ENCODE data around the gene STKLD1.

DNA sequence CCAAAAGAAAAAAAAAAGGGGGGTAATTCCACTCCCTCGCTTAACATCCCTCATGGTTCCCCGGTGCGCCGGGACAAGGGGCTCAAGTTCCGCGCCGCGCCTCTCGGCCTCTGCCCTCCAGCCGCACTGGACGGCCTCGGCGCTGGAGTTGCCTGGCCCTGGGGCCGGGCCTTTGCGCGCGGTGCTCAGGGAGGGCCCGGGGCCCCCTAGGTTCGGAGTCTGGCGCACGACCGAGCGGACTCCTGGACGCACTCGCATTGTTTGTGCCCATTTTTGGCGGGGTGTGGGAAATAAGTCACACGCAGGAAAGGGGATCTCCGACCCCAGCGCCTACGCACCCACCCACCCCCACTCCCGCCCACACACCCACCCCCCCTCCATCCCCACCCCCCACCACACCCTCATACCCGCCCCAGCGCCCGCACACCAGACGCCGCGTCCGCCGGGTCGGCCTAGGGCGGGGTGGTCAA lies 28.6 kb upstream of the STKLD1 start:
- TF ChIP-seq YY1 (tag by site-specific recombination; IDR thresholded peaks at IDR 0.05) (no peak), HOXD13 (CRISPR knock-in tag; IDR thresholded peaks at IDR 0.05; ENCODE audit: borderline replicate concordance) (no peak), ZNF138 (tag by site-specific recombination; IDR thresholded peaks at IDR 0.05; ENCODE audit: borderline replicate concordance) (no peak), ZNF394 (tag by site-specific recombination; IDR thresholded peaks at IDR 0.05; ENCODE audit: borderline replicate concordance) (no peak), ZNF121 (tag by site-specific recombination; IDR thresholded peaks at IDR 0.05) (no peak), ZBTB8A (tag by site-specific recombination; IDR thresholded peaks at IDR 0.05) (no peak), ZNF274 (IDR thresholded peaks at IDR 0.05; ENCODE audit: low read length) (no peak), ZNF274 (tag by site-specific recombination; IDR thresholded peaks at IDR 0.05; ENCODE audit: borderline replicate concordance) (no peak)
- TF ChIP-seq, protein P1, sequence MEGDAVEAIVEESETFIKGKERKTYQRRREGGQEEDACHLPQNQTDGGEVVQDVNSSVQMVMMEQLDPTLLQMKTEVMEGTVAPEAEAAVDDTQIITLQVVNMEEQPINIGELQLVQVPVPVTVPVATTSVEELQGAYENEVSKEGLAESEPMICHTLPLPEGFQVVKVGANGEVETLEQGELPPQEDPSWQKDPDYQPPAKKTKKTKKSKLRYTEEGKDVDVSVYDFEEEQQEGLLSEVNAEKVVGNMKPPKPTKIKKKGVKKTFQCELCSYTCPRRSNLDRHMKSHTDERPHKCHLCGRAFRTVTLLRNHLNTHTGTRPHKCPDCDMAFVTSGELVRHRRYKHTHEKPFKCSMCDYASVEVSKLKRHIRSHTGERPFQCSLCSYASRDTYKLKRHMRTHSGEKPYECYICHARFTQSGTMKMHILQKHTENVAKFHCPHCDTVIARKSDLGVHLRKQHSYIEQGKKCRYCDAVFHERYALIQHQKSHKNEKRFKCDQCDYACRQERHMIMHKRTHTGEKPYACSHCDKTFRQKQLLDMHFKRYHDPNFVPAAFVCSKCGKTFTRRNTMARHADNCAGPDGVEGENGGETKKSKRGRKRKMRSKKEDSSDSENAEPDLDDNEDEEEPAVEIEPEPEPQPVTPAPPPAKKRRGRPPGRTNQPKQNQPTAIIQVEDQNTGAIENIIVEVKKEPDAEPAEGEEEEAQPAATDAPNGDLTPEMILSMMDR (tag by site-specific recombination; IDR thresholded peaks at IDR 0.05) = no peak
- TF ChIP-seq, protein P2, sequence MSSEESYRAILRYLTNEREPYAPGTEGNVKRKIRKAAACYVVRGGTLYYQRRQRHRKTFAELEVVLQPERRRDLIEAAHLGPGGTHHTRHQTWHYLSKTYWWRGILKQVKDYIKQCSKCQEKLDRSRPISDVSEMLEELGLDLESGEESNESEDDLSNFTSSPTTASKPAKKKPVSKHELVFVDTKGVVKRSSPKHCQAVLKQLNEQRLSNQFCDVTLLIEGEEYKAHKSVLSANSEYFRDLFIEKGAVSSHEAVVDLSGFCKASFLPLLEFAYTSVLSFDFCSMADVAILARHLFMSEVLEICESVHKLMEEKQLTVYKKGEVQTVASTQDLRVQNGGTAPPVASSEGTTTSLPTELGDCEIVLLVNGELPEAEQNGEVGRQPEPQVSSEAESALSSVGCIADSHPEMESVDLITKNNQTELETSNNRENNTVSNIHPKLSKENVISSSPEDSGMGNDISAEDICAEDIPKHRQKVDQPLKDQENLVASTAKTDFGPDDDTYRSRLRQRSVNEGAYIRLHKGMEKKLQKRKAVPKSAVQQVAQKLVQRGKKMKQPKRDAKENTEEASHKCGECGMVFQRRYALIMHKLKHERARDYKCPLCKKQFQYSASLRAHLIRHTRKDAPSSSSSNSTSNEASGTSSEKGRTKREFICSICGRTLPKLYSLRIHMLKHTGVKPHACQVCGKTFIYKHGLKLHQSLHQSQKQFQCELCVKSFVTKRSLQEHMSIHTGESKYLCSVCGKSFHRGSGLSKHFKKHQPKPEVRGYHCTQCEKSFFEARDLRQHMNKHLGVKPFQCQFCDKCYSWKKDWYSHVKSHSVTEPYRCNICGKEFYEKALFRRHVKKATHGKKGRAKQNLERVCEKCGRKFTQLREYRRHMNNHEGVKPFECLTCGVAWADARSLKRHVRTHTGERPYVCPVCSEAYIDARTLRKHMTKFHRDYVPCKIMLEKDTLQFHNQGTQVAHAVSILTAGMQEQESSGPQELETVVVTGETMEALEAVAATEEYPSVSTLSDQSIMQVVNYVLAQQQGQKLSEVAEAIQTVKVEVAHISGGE (tag by site-specific recombination; conservative IDR thresholded peaks at IDR 0.05; ENCODE audit: low read depth) = no peak
- TF ChIP-seq, protein P3, sequence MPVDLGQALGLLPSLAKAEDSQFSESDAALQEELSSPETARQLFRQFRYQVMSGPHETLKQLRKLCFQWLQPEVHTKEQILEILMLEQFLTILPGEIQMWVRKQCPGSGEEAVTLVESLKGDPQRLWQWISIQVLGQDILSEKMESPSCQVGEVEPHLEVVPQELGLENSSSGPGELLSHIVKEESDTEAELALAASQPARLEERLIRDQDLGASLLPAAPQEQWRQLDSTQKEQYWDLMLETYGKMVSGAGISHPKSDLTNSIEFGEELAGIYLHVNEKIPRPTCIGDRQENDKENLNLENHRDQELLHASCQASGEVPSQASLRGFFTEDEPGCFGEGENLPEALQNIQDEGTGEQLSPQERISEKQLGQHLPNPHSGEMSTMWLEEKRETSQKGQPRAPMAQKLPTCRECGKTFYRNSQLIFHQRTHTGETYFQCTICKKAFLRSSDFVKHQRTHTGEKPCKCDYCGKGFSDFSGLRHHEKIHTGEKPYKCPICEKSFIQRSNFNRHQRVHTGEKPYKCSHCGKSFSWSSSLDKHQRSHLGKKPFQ (tag by site-specific recombination; IDR thresholded peaks at IDR 0.05) = no peak
- TF ChIP-seq, protein P4, sequence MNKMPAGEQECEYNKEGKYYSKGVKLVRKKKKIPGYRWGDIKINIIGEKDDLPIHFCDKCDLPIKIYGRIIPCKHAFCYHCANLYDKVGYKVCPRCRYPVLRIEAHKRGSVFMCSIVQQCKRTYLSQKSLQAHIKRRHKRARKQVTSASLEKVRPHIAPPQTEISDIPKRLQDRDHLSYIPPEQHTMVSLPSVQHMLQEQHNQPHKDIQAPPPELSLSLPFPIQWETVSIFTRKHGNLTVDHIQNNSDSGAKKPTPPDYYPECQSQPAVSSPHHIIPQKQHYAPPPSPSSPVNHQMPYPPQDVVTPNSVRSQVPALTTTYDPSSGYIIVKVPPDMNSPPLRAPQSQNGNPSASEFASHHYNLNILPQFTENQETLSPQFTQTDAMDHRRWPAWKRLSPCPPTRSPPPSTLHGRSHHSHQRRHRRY (tag by site-specific recombination; IDR thresholded peaks at IDR 0.05) = no peak
- TF ChIP-seq, protein P5, sequence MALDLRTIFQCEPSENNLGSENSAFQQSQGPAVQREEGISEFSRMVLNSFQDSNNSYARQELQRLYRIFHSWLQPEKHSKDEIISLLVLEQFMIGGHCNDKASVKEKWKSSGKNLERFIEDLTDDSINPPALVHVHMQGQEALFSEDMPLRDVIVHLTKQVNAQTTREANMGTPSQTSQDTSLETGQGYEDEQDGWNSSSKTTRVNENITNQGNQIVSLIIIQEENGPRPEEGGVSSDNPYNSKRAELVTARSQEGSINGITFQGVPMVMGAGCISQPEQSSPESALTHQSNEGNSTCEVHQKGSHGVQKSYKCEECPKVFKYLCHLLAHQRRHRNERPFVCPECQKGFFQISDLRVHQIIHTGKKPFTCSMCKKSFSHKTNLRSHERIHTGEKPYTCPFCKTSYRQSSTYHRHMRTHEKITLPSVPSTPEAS (tag by site-specific recombination; IDR thresholded peaks at IDR 0.05) = no peak
